BLaER1 treated with 17β-estradiol and CSF1 and Interleukin-3, amounts not matched to agents 10 nM and 100 nM (cell line): ENCODE data around the gene CDH1.

Experiments
- H3K27ac ChIP-seq, 11 experiments: shearing (Covaris generic); formaldehyde crosslinking; 2 replicates each; pipeline ENCODE4 v1.8.1; 2022
- H3K27me3 ChIP-seq, 11 experiments: shearing (Covaris generic); formaldehyde crosslinking; 2 replicates each; pipeline ENCODE4 v1.8.1; 2022
- H3K36me3 ChIP-seq, 11 experiments: shearing (Covaris generic); formaldehyde crosslinking; 2 replicates each; pipeline ENCODE4 v1.8.1; 2022
- H3K4me1 ChIP-seq, 10 experiments: shearing (Covaris generic); formaldehyde crosslinking; 2 replicates each; pipeline ENCODE4 v1.8.1; 2022
- H3K4me2 ChIP-seq, 11 experiments: shearing (Covaris generic); formaldehyde crosslinking; 2 replicates each; pipeline ENCODE4 v1.8.1; 2022
- H3K4me3 ChIP-seq, 10 experiments: shearing (Covaris generic); formaldehyde crosslinking; 2 replicates each; pipeline ENCODE4 v1.8.1; 2022
- H3K9ac ChIP-seq, 11 experiments: shearing (Covaris generic); formaldehyde crosslinking; 2 replicates each; pipeline ENCODE4 v1.8.1; 2022
- H3K9me3 ChIP-seq, 11 experiments: shearing (Covaris generic); formaldehyde crosslinking; replicated peaks in 1 of 11; 2 replicates each; pipeline ENCODE4 v1.8.1; 2022
- H4K20me1 ChIP-seq, 11 experiments: shearing (Covaris generic); formaldehyde crosslinking; 2 replicates each; pipeline ENCODE4 v1.8.1; 2022
- Cebpa-rat ChIP-seq, 11 experiments: shearing (Covaris generic); IDR thresholded peaks; 2 replicates each; pipeline ENCODE4 v1.8.1; 2022

The CDH1 gene

DNA sequence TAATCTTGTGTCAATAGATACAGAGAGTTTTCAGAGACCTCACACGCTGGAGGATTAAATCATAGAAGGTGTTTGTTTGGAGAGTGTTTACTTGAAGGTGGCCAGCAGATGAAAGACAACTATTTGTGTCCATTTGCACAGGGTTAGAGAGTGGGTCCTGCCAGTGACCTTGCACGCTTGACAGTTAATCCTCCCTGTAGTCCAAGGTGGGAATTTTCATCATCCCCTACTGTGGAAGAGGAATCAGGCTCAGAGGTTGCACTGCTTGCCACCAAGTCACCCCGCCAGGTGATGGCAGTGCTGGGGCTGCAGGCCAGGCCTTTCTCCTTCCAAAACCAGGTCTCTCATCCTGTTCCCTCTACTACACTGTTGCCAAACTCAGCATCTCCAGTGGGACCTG lies 12.3 kb downstream of the CDH1 start:
- H3K36me3 ChIP-seq = no peaks in the 10 kb centered on the region
- H4K20me1 ChIP-seq = peaks cover 0 to 12% (median 0%) of the 10 kb centered on the region in 11 experiments; a peak in 1 of 22 replicates
- H3K9ac ChIP-seq = no peak overlapping the region
- peaks cover 0 to 4% (median 0%) of the 10 kb centered on the region in 11 experiments; a peak in 1 of 22 replicates for H3K27me3 ChIP-seq
- H3K4me3 ChIP-seq = no peak overlapping the region
- no peak overlapping the region for H3K4me2 ChIP-seq
- H3K4me1 ChIP-seq = no peaks in the 10 kb centered on the region
- no peak for TF ChIP-seq Cebpa-rat (IDR thresholded peaks at IDR 0.05)
- no peaks in the 10 kb centered on the region for H3K9me3 ChIP-seq
- no peak overlapping the region for H3K27ac ChIP-seq

DNA sequence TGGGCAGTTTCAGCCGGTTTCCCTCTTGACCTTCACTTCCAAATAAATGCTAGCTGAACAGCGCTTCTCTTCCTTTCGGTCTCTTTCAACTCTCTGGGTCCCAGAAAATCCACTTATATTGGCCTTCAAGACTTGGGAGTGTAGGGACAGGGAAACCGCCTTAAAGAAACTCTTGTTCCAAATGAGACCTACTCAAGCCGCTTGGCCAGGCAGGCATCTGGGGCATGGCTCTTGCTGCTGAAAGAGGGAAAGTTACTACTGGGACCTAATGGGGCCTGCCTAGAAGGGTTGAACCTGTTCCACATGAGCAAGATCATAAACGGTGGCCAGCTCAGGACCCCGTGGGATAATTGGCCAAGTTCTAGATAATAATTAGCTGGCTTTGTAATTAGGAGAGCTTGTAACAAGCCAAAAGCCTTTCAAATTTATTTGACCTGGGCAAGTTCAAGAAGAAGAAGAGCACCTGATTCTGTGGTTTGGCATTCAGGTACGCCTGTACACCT lies 13.2 kb downstream of the CDH1 start:
- Histone ChIP-seq H3K27me3 (no peaks in the 10 kb centered on the region), H4K20me1 (peaks cover 0 to 12% (median 0%) of the 10 kb centered on the region in 11 experiments; a peak in 1 of 22 replicates), H3K9me3 (no peaks in the 10 kb centered on the region), H3K36me3 (no peaks in the 10 kb centered on the region), H3K27ac (no peak overlapping the region), H3K4me3 (no peak overlapping the region), H3K4me1 (no peaks in the 10 kb centered on the region), H3K4me2 (no peak overlapping the region), H3K9ac (no peak overlapping the region)
- TF ChIP-seq Cebpa-rat (IDR thresholded peaks at IDR 0.05) = no peak

DNA sequence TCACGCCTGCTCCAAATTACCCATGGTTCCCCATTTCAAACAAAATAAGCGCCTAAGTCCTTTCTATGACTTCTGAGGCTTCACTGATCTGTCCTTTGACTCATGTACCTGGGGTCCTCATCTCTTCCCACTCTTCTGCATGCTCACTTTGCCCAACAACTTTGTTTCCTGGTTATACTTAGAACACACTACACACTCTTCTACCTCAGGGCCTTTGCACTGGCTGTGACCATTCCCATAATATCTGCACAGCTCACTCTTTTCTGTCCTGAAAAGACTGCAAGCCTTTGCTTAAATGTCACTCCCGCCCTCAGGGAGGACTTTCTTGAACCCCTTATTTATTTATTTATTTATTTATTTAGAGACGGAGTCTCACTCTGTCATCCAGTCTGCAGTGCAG lies 14.1 kb downstream of the CDH1 start:
- H3K9me3 ChIP-seq = no peaks in the 10 kb centered on the region
- H3K4me1 ChIP-seq = peaks cover 0 to 6% (median under 1%) of the 10 kb centered on the region in 10 experiments; a peak in 10 of 20 replicates
- TF ChIP-seq Cebpa-rat (IDR thresholded peaks at IDR 0.05) = no peak
- H3K27ac ChIP-seq = no peak overlapping the region
- H4K20me1 ChIP-seq = peaks cover 0 to 10% (median 0%) of the 10 kb centered on the region in 11 experiments; a peak in 1 of 22 replicates
- H3K27me3 ChIP-seq = no peaks in the 10 kb centered on the region
- H3K4me2 ChIP-seq = no peak overlapping the region
- no peaks in the 10 kb centered on the region for H3K36me3 ChIP-seq
- H3K4me3 ChIP-seq = no peak overlapping the region
- H3K9ac ChIP-seq = no peak overlapping the region

DNA sequence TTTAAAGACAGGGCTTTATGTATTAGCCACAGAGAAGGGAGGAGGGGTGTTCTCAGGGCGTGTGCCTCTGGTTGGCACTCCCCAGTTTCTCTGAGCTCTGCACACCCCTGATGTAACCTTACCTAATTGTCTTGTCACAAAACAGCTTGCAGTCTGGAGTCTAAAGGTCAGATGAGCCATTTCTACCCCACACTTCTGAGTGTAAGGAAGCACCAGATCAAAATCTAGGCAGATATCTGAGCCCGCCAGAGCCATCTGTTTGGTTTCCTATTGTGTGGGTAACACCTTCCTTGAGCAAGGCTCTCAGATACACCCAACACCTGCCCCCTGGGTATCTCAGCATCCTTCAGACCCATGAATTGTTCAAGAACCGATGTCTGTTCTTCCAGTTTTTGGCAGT lies 15.5 kb downstream of the CDH1 start:
- Histone ChIP-seq H3K36me3 (no peaks in the 10 kb centered on the region), H4K20me1 (0 out of 22 replicates have a peak, but pooled peaks cover 0 to 5% (median 0%) of the 10 kb centered on the region in 11 experiments), H3K4me1 (peaks cover 10 to 20% (median 15%) of the 10 kb centered on the region in 10 experiments), H3K27ac (no peak overlapping the region), H3K9ac (no peak overlapping the region), H3K4me3 (no peak overlapping the region), H3K4me2 (no peak overlapping the region), H3K9me3 (no peaks in the 10 kb centered on the region), H3K27me3 (0 out of 22 replicates have a peak, but pooled peaks cover 0 to 5% (median 0%) of the 10 kb centered on the region in 11 experiments)
- TF ChIP-seq Cebpa-rat (IDR thresholded peaks at IDR 0.05) = no peak

DNA sequence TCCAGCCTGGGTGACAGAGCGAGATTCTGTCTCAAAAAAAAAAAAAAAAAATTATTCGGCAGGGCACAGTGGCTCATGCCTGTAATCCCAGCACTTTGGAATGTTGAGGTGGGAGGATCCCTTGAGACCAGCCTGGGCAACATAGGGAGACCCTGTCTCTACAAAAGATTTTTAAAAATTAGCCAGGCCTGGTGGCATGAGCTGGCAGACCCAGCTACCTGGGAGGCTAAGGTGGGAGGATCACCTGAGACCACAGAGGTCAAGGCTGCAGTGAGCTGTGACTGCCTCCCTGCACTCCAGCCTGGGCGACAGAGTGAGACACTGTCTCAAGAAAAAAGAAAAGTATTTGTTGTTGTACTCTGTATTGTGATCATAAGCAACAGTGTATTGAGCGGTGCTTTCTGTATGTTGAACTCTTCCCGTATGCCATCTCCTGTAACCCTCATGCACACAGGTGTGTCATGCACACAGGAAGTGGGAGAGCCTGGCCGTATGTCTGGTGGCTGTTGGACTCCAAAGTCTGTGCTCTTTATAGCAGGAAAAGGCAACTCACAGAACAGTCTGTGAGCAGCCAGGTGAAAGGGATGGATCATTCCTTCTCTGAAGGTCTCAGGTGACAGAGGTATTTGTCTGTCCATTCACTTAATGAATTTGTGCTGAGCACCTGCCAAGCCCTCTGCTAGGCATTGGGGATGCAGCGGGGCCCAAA lies 17.1 kb downstream of the CDH1 start:
- Histone ChIP-seq H3K4me2 (no peak overlapping the region), H3K27ac (no peak overlapping the region), H3K9me3 (no peaks in the 10 kb centered on the region), H3K27me3 (0 out of 22 replicates have a peak, but pooled peaks cover 0 to 5% (median 0%) of the 10 kb centered on the region in 11 experiments), H4K20me1 (0 out of 22 replicates have a peak, but pooled peaks cover 0 to 5% (median 0%) of the 10 kb centered on the region in 11 experiments), H3K36me3 (no peaks in the 10 kb centered on the region), H3K4me1 (peaks cover 13 to 34% (median 27%) of the 10 kb centered on the region in 10 experiments), H3K4me3 (no peak overlapping the region), H3K9ac (no peak overlapping the region)
- TF ChIP-seq Cebpa-rat (IDR thresholded peaks at IDR 0.05) = no peak

DNA sequence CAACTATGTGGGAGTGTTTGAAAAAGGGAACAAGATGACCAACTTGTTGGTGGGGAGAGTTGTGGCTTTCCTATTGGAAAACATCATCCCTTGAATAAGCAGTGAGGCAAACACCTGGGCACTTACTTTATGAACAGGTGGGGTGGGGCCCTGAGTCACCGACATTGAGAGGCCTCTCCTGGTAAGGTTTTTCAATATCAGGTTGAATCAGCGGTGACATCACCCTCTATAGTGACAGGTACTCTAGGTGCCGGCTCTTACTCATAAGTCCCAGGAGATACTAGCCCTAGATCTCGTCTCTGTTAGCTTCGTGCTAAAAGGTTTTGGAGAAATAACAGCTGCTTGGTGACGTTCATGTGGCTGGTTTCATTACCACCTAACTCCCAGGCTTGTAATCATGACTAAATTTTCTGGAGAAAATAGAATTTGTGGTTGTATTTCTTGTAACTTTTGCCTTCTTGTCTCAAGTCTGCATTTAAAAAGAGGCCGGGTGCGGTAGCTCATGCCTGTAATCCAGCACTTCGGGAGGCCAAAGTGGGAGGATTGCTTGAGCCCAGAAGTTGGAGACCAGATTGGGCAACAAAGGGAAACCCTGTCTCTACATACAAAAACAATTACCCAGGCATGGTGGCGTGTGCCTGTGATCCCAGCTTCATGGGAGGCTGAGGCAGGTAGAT lies 19.3 kb downstream of the CDH1 start:
- no peak for TF ChIP-seq Cebpa-rat (IDR thresholded peaks at IDR 0.05)

DNA sequence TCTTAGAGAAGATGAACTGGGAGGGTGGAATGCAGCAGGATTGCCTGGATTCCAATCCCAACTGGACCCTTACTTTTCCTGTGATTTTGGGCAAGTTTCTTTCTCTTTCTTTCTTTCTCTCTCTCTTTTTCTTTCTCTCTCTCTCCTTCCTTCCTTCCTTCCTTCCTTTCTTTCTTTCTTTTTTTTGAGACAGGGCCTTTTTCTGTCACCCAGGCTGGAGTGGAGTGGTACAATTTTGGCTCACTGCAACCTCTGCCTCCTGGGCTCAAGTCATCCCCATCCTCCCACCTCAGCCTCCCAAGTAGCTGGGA lies 20.5 kb downstream of the CDH1 start:
- Histone ChIP-seq H3K9me3 (no peaks in the 10 kb centered on the region), H3K9ac (no peak overlapping the region), H4K20me1 (no peaks in the 10 kb centered on the region; a peak in 1 of 22 replicates), H3K36me3 (no peaks in the 10 kb centered on the region), H3K27me3 (0 out of 22 replicates have a peak, but pooled peaks cover 0 to 5% (median 0%) of the 10 kb centered on the region in 11 experiments), H3K27ac (peak overlapping the region in 4 of 11 experiments; percentile 17 to 37 (median 29); a peak in 3 of 22 replicates), H3K4me1 (peaks cover 23 to 49% (median 39%) of the 10 kb centered on the region in 10 experiments), H3K4me2 (peak overlapping the region; percentile 7 to 82 (median 69); a peak in 21 of 22 replicates), H3K4me3 (no peak overlapping the region)
- TF ChIP-seq Cebpa-rat (IDR thresholded peaks at IDR 0.05) = no peak

More for the DNA sequence above, 19.3 kb downstream of the CDH1 start:
- no peaks in the 10 kb centered on the region; a peak in 1 of 22 replicates for H4K20me1 ChIP-seq
- H3K9me3 ChIP-seq = no peaks in the 10 kb centered on the region
- no peak overlapping the region for H3K4me3 ChIP-seq
- 0 out of 22 replicates have a peak, but pooled peaks cover 0 to 5% (median 0%) of the 10 kb centered on the region in 11 experiments for H3K27me3 ChIP-seq
- no peaks in the 10 kb centered on the region for H3K36me3 ChIP-seq
- peak overlapping the region in 3 of 11 experiments; percentile 23 to 37 (median 35); a peak in 2 of 22 replicates for H3K27ac ChIP-seq
- H3K4me1 ChIP-seq = peaks cover 23 to 45% (median 38%) of the 10 kb centered on the region in 10 experiments
- peak overlapping the region; percentile 7 to 82 (median 69); a peak in 19 of 22 replicates for H3K4me2 ChIP-seq
- no peak overlapping the region for H3K9ac ChIP-seq

DNA sequence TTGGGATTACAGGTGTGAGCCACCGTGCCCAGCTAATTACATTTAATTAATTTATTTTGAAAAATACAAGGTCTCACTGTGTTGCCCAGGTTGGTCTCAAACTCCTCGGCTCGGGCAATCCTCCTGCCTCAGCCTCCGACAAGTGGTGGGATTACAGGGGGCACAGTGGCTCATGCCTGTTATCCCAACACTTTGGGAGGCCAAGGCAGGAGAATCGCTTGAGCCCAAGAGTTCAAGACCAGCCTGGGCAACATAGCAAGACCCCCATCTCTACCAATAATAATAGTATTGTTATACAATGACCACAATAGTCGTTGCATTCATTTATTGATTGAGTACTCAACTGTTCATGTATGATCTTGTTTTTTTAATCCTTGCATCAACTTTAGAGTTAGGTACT lies 22.0 kb downstream of the CDH1 start:
- Histone ChIP-seq H3K4me1 (peaks cover 23 to 49% (median 39%) of the 10 kb centered on the region in 10 experiments), H3K27me3 (0 out of 22 replicates have a peak, but pooled peaks cover 0 to 5% (median 0%) of the 10 kb centered on the region in 11 experiments), H3K9ac (no peak overlapping the region), H3K9me3 (no peaks in the 10 kb centered on the region), H4K20me1 (no peaks in the 10 kb centered on the region; a peak in 1 of 22 replicates), H3K27ac (no peak overlapping the region), H3K36me3 (no peaks in the 10 kb centered on the region), H3K4me3 (no peak overlapping the region), H3K4me2 (peak overlapping the region in 5 of 11 experiments; percentile 62 to 79 (median 75); a peak in 5 of 22 replicates)
- TF ChIP-seq Cebpa-rat (IDR thresholded peaks at IDR 0.05) = no peak
